Testis (tissue), 2 donors: Measurements from ENCODE around the gene CDC42SE2.

ENCODE experiments used
- POLR2A ChIP-seq: fragments of 450-650 bp; IDR thresholded peaks from one replicate; pipeline ENCODE4 v1.6.1; 2017; ENCODE audit warnings: antibody characterized with exemption, mild to moderate bottlenecking, moderate library complexity
- TF ChIP-seq, protein P1 (sequence below), 3 experiments: fragments of 450-650 bp in 2 of 3; fragments of 200-600 bp in 1 of 3; sonication (generic) in 1 of 3; IDR thresholded peaks; one replicate each; pipeline ENCODE4 v1.5.1; 2016 to 2019; ENCODE audit warnings: antibody characterized with exemption in 3 of 3, mild to moderate bottlenecking in 2 of 3, moderate library complexity in 1 of 3

DNA sequence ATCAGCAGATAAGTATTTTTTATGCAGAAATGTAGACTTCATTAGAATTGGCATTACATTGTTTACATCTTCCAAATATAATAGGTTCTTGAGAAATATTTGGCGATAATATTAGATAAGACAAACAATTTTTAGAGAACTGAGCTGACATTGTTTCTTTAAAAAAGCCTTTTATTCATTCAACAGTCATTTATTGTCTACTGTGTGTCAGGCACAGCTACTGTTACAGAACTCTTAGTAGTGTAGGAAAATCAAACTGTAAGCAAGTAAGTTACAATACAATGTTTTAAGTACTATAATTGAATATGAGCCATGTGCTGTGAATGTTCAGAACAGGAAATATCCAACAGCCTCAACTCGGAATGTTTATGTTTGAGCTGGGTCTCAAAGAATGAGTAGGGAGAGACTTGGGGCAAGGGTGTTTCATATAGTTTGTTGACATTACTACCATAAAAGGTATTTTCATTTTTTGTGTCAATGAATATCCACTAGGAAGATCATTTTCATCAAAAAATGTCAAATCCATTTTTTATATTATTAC lies 114.0 kb downstream of the CDC42SE2 start:
- TF ChIP-seq, protein P1, sequence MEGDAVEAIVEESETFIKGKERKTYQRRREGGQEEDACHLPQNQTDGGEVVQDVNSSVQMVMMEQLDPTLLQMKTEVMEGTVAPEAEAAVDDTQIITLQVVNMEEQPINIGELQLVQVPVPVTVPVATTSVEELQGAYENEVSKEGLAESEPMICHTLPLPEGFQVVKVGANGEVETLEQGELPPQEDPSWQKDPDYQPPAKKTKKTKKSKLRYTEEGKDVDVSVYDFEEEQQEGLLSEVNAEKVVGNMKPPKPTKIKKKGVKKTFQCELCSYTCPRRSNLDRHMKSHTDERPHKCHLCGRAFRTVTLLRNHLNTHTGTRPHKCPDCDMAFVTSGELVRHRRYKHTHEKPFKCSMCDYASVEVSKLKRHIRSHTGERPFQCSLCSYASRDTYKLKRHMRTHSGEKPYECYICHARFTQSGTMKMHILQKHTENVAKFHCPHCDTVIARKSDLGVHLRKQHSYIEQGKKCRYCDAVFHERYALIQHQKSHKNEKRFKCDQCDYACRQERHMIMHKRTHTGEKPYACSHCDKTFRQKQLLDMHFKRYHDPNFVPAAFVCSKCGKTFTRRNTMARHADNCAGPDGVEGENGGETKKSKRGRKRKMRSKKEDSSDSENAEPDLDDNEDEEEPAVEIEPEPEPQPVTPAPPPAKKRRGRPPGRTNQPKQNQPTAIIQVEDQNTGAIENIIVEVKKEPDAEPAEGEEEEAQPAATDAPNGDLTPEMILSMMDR (IDR thresholded peaks at IDR 0.05), result no peak
- no peak for TF ChIP-seq POLR2A
